Natural killer cell (primary cell): ENCODE data around the gene DNAJC15. TPM values are rescaled to one million over a fixed set of nuclear protein-coding genes. Genes with fewer than 3 reads are reported as not detected.
A peak's percentile ranks its signal among the peaks of the same experiment; 100 is the strongest.

Experiments
- ATAC-seq, 3 donors: fragments of 150-1000 bp in 2 of 3; fragments of 200-7000 bp in 1 of 3; cut with Tn5 transposase; 1 replicate in 1 of 3; 2 replicates in 2 of 3; pipeline ENCODE4 v1.10.0; 2021; ENCODE audit warnings: mild to moderate bottlenecking in 2 of 3, moderate library complexity in 2 of 3
- DNase-seq, 2 donors: peaks; one replicate each; pipeline versions ENCODE4 v3.0.0 to v3.0.0-alpha.2; 2013 to 2021; ENCODE audit warnings: mixed read lengths in 1 of 2
- H3K27ac ChIP-seq: one replicate; pipeline ENCODE4 v1.5.1; 2013; ENCODE audit warnings: mild to moderate bottlenecking, low read length
- H3K27me3 ChIP-seq: one replicate; pipeline ENCODE4 v1.6.1; 2013; ENCODE audit warnings: low read length; ENCODE audit not compliant: control insufficient read depth, insufficient read depth
- H3K36me3 ChIP-seq: one replicate; pipeline ENCODE4 v1.6.1; 2013; ENCODE audit warnings: low read length; ENCODE audit not compliant: control insufficient read depth, insufficient read depth
- H3K4me1 ChIP-seq: one replicate; pipeline ENCODE4 v1.6.1; 2013; ENCODE audit warnings: low read length; ENCODE audit not compliant: control insufficient read depth, insufficient read depth
- H3K4me3 ChIP-seq: one replicate; pipeline ENCODE4 v1.5.1; 2013; ENCODE audit warnings: low read length
- H3K9me3 ChIP-seq: one replicate; pipeline ENCODE4 v1.6.1; 2013; ENCODE audit warnings: low read length; ENCODE audit not compliant: control insufficient read depth, insufficient read depth
- H3K27ac Mint-ChIP-seq, 2 donors: one replicate each; pipeline ENCODE4 v1.8.0; 2022; ENCODE audit warnings: mild to moderate bottlenecking in 2 of 2, mixed read lengths in 2 of 2, moderate library complexity in 1 of 2
- H3K27me3 Mint-ChIP-seq, 2 donors: one replicate each; pipeline ENCODE4 v1.8.0; 2022; ENCODE audit warnings: low read depth in 2 of 2, mixed read lengths in 2 of 2
- H3K36me3 Mint-ChIP-seq: one replicate; pipeline ENCODE4 v1.8.0; 2022; ENCODE audit warnings: mixed read lengths
- H3K4me1 Mint-ChIP-seq, 2 donors: one replicate each; pipeline ENCODE4 v1.8.0; 2022; ENCODE audit warnings: mixed read lengths in 2 of 2
- H3K4me3 Mint-ChIP-seq: one replicate; pipeline ENCODE4 v1.8.0; 2022; ENCODE audit warnings: mild to moderate bottlenecking, moderate library complexity, mixed read lengths
- H3K9me3 Mint-ChIP-seq, 2 donors: one replicate each; pipeline ENCODE4 v1.8.0; 2022; ENCODE audit warnings: mixed read lengths in 2 of 2
- WGBS: methylation state at CpG from one replicate; pipeline ENCODE4 v1.1.7; 2013; ENCODE audit warnings: missing lambda C conversion rate; ENCODE audit not compliant: insufficient coverage; 5-methylcytosine and 5-hydroxymethylcytosine counted together
- intact Hi-C: fragments of 100-400 bp; cut with micrococcal nuclease; formaldehyde crosslinking; loops from one replicate; pipeline ENCODE4 v1.14.2; 2022
- total RNA-seq, 4 donors: library from RNA; stranded (reverse); fragments of 120-200 nt in 1 of 4; gene quantifications; one replicate each; pipeline versions ENCODE4 v1.2.3 to v1.2.4, GENCODE V29; 2013 to 2022
- TF ChIP-seq, protein P1 (sequence below): fragments of 200-600 bp; IDR thresholded peaks from one replicate; pipeline ENCODE4 v1.8.0; 2022; ENCODE audit warnings: antibody characterized with exemption

Gene DNAJC15
- total RNA-seq, 3 donors from 2014 or later (not counting 1 experiment from before 2014, with no cell fraction given) = 7.7 to 10.0 (median 8.3) TPM

DNA sequence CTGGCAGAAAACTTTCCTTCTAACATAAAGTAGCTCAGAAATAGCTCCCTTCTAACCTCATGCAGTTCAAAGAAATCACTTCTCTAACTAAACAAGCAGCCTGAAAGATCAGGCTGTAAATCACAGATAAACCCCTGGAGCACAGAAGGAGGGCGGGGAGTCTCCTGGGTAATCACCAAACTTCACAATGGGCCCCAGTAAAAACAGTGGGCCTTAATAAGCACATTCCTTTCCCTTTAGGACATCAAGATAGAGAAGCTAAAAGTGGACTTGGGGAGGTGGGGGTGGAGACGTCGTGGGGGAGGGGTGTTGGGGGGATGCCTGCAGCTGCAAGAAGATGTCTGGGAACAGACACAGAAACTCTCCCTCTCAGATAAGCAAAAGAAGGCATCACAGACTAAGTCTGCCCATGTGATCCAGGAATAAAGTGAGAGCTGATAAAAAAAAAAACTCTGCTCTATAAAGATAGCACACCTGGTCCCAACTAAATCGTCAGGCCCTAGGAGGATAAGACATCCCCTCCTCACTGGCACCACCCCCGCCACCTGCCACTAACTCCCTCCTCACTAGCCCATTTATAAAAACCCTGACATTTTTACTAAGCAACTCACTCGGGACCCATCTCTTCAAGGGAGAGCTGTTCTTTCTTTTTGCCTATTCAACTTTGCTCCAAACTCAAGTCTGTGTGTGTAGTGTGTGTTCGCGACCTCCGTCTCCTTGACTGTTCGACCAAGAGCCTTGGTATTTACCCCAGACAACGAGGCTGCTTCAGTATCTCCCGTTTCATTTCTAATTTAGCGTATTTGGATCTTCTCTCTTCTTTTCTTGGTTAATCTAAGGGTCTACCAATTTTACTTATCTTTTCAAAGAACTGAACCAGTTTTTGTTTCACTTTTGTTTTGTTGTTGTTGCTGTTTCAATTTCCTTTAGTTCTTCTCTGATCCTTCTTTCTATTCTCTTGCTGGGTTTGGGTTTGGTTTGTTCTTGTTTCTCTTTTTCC lies 31.7 kb downstream of the DNAJC15 start:
- TF ChIP-seq, protein P1, sequence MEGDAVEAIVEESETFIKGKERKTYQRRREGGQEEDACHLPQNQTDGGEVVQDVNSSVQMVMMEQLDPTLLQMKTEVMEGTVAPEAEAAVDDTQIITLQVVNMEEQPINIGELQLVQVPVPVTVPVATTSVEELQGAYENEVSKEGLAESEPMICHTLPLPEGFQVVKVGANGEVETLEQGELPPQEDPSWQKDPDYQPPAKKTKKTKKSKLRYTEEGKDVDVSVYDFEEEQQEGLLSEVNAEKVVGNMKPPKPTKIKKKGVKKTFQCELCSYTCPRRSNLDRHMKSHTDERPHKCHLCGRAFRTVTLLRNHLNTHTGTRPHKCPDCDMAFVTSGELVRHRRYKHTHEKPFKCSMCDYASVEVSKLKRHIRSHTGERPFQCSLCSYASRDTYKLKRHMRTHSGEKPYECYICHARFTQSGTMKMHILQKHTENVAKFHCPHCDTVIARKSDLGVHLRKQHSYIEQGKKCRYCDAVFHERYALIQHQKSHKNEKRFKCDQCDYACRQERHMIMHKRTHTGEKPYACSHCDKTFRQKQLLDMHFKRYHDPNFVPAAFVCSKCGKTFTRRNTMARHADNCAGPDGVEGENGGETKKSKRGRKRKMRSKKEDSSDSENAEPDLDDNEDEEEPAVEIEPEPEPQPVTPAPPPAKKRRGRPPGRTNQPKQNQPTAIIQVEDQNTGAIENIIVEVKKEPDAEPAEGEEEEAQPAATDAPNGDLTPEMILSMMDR = no peak
- Histone ChIP-seq H3K4me1 (peaks cover 23% of the 10 kb centered on the region), H3K4me3 (peak overlapping the region; percentile 64), H3K9me3 (no peaks in the 10 kb centered on the region), H3K27me3 (no peaks in the 10 kb centered on the region), H3K36me3 (peaks cover 2% of the 10 kb centered on the region), H3K27ac (peak overlapping the region; percentile 89)
- 19% methylated on average over 9 of the region's 13 CpGs for WGBS
- no peaks in the 10 kb centered on the region for H3K9me3 Mint-ChIP-seq
- H3K27me3 Mint-ChIP-seq = no peaks in the 10 kb centered on the region
- H3K4me3 Mint-ChIP-seq = no peak overlapping the region
- no peaks in the 10 kb centered on the region for H3K36me3 Mint-ChIP-seq
- peaks cover 16 to 28% of the 10 kb centered on the region in 2 donors for H3K4me1 Mint-ChIP-seq
- no peak overlapping the region for H3K27ac Mint-ChIP-seq
- intact Hi-C loops = loop anchor here (2.0 kb wide), 2 partner anchors 32 to 62 kb away; partner anchors contain the start of genes DNAJC15 and EPSTI1
- ATAC-seq (peak; percentile 65 to 73 (median 69)), DNase-seq (peak in 1 of 2 donors; percentile 52)

DNA sequence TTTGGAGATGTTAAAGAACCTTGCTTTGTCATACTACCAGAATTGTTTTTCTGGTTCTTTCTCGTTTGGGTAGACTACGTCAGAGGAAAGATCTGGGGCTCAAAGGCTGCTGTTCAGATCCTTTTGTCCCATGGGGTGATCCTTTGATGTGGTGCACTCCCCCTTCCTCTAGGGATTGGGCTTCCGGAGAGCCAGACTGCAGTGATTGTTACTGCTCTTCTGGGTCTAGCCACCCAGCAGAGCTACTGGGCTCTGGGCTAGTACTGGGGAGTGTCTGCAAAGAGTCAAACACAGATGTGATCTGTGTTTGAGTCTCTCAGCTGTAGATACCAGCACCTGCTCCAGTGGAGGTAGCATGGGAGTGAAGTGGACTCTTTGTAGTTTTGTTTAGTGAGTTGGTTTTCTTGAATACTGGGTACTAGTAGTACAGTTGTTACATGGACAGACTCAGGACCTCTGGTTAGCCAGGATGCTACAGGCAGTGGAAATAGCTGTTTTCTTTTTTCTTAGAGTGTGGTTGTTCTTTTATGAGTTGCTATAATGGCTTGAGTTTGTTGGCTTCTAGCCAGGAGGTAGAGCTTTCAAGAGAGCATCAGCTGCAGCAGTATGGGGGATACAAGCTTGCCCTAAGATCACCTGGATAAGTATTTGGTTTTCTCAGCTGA lies 34.4 kb downstream of the DNAJC15 start:
- WGBS = 57% methylated on average over 3 of the region's 3 CpGs
- Mint-ChIP-seq H3K4me3 (no peak overlapping the region), H3K27ac (no peak overlapping the region), H3K27me3 (no peaks in the 10 kb centered on the region), H3K36me3 (no peaks in the 10 kb centered on the region), H3K4me1 (peaks cover 28 to 37% of the 10 kb centered on the region in 2 donors), H3K9me3 (no peaks in the 10 kb centered on the region)
- H3K9me3 ChIP-seq = no peaks in the 10 kb centered on the region
- H3K27me3 ChIP-seq = no peaks in the 10 kb centered on the region
- H3K4me3 ChIP-seq = no peak overlapping the region
- intact Hi-C loops = no loop called here
- ATAC-seq (peak in 2 of 3 donors; percentile 20 to 26), DNase-seq (peak in 1 of 2 donors; percentile 75)
- H3K27ac ChIP-seq = no peak overlapping the region
- TF ChIP-seq, protein P1 = no peak
- H3K4me1 ChIP-seq = peaks cover 21% of the 10 kb centered on the region
- peaks cover 2% of the 10 kb centered on the region for H3K36me3 ChIP-seq

DNA sequence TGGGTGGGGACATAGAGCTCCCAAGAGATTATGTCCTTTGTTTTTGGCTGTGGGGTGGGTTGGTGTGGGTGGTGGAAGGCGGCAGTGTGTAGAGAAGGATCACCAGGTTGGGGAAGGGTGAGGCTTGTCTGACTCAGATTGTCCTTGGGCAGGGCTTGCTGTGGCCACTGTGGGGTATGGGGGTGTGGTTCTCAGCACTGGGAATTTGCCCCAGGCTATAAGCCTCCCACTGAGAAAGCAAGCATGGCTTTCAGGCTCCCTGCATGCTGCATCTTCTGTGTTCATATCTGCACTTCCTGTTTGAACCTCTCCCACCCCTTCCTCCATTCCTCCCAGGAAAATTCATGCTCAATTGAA lies 34.9 kb downstream of the DNAJC15 start:
- Mint-ChIP-seq H3K4me1 (peaks cover 28 to 37% of the 10 kb centered on the region in 2 donors), H3K4me3 (no peak overlapping the region), H3K27ac (no peak overlapping the region), H3K27me3 (no peaks in the 10 kb centered on the region), H3K9me3 (no peaks in the 10 kb centered on the region), H3K36me3 (no peaks in the 10 kb centered on the region)
- H3K4me1 ChIP-seq = peaks cover 21% of the 10 kb centered on the region
- ATAC-seq (no peak), DNase-seq (no peak)
- H3K27me3 ChIP-seq = no peaks in the 10 kb centered on the region
- no peaks in the 10 kb centered on the region for H3K9me3 ChIP-seq
- no peak overlapping the region for H3K4me3 ChIP-seq
- intact Hi-C loops = no loop called here
- TF ChIP-seq, protein P1 = no peak
- no peak overlapping the region for H3K27ac ChIP-seq
- WGBS = 56% methylated on average over 1 of the region's 1 CpG
- H3K36me3 ChIP-seq = peaks cover 2% of the 10 kb centered on the region
